H1 (cell line): ENCODE results near the gene EVA1B. TPM values are rescaled to one million over a fixed set of nuclear protein-coding genes. Genes with fewer than 3 reads are reported as not detected.

Experiments used
- CTCF ChIA-PET: fragments of 300-600 bp; sonication (Branson Sonifier 250); formaldehyde crosslinking; loops from one replicate; lab custom pipeline; 2021; ENCODE audit not compliant: partially characterized antibody; lab: Charles Lee
- POLR2A ChIA-PET: fragments of 300-600 bp; sonication (Branson Sonifier 250); formaldehyde crosslinking; loops from one replicate; lab custom pipeline; 2021; ENCODE audit warnings: inconsistent platforms; ENCODE audit not compliant: partially characterized antibody; lab: Charles Lee
- DNase-seq, 2 experiments: peaks; one replicate each; pipeline versions ENCODE4 v3.0.0 to v3.0.0-alpha.2; 2010 to 2022; ENCODE audit warnings: low spot score in 2 of 2, low read depth in 1 of 2, mixed read lengths in 1 of 2
- FAIRE-seq: peaks from 2 replicates; lab custom pipeline; 2011; peaks lifted over from hg19 to GRCh38; lab: Jason Lieb, UNC
- H2AFZ ChIP-seq: 2 replicates; pipeline ENCODE4 v1.8.1; 2012; ENCODE audit warnings: low read length, inconsistent platforms
- H2AK5ac ChIP-seq: 2 replicates; pipeline ENCODE4 v1.6.1; 2013; ENCODE audit warnings: low read depth, low read length
- H2BK120ac ChIP-seq: replicated peaks from 2 replicates; pipeline ENCODE3; 2013; ENCODE audit warnings: low read depth, low read length, inconsistent platforms
- H2BK12ac ChIP-seq: 2 replicates; pipeline ENCODE4 v1.6.1; 2013; ENCODE audit warnings: low read depth, low read length
- H2BK15ac ChIP-seq: 2 replicates; pipeline ENCODE4 v1.6.1; 2013; ENCODE audit warnings: low read length
- H2BK20ac ChIP-seq: 2 replicates; pipeline ENCODE4 v1.6.1; 2013; ENCODE audit warnings: low read length
- H2BK5ac ChIP-seq: 2 replicates; pipeline ENCODE4 v1.6.1; 2013; ENCODE audit warnings: low read depth, low read length
- H3K14ac ChIP-seq: 2 replicates; pipeline ENCODE4 v1.6.1; 2013; ENCODE audit warnings: inconsistent platforms; ENCODE audit not compliant: insufficient read length
- H3K18ac ChIP-seq: 2 replicates; pipeline ENCODE4 v1.6.1; 2013; ENCODE audit warnings: low read length; ENCODE audit errors: extremely low read depth
- H3K23ac ChIP-seq: 2 replicates; pipeline ENCODE4 v1.6.1; 2013; ENCODE audit warnings: inconsistent platforms; ENCODE audit not compliant: insufficient read length
- H3K23me2 ChIP-seq: 2 replicates; pipeline ENCODE4 v1.6.1; 2013; ENCODE audit warnings: low read depth, low read length
- H3K27ac ChIP-seq: 2 replicates; pipeline ENCODE4 v1.6.1; 2011; ENCODE audit warnings: low read depth, low read length, inconsistent platforms
- H3K27me3 ChIP-seq, 4 experiments: replicated peaks in 1 of 4; 1 replicate in 1 of 4; 2 replicates in 3 of 4; pipeline versions ENCODE4 v1.6.1 to v1.8.1; 2011 to 2013; ENCODE audit warnings: low read length in 3 of 4, mild to moderate bottlenecking in 3 of 4, inconsistent platforms in 2 of 4, mixed read lengths in 2 of 4, moderate library complexity in 1 of 4; ENCODE audit not compliant: control insufficient read depth in 3 of 4, insufficient read depth in 3 of 4; ENCODE audit errors: extremely low read depth in 1 of 4
- H3K36me3 ChIP-seq, 4 experiments: 2 replicates each; pipeline versions ENCODE4 v1.6.1 to v1.8.1; 2011 to 2013; ENCODE audit warnings: mild to moderate bottlenecking in 4 of 4, low read length in 3 of 4, moderate library complexity in 2 of 4, control low read depth in 1 of 4, inconsistent platforms in 1 of 4; ENCODE audit not compliant: insufficient read depth in 4 of 4, control insufficient read depth in 2 of 4
- H3K4ac ChIP-seq: replicated peaks from 2 replicates; pipeline ENCODE3; 2013; ENCODE audit warnings: low read length, low read depth, mixed read lengths, inconsistent platforms; ENCODE audit not compliant: insufficient read length
- H3K4me1 ChIP-seq, 4 experiments: replicated peaks in 1 of 4; 1 replicate in 1 of 4; 2 replicates in 3 of 4; pipeline versions ENCODE4 v1.6.1 to v1.8.1; 2011 to 2013; ENCODE audit warnings: low read length in 3 of 4, inconsistent platforms in 2 of 4, mixed read lengths in 1 of 4; ENCODE audit not compliant: insufficient read depth in 4 of 4, control insufficient read depth in 3 of 4
- H3K4me2 ChIP-seq, 2 experiments: 2 replicates each; pipeline versions ENCODE4 v1.6.1 to v1.8.1; 2011 to 2013; ENCODE audit warnings: low read depth in 2 of 2, low read length in 2 of 2, control low read depth in 1 of 2, inconsistent platforms in 1 of 2, mild to moderate bottlenecking in 1 of 2; ENCODE audit not compliant: insufficient read depth in 1 of 2
- H3K4me3 ChIP-seq, 4 experiments: fragments of 200-600, 300-600 bp in 1 of 4; sonication (generic), shearing (Covaris generic), sonication (Bioruptor Twin) in 1 of 4; 2 replicates each; pipeline versions ENCODE4 v1.5.1 to v1.8.1; 2011 to 2016; ENCODE audit warnings: low read length in 4 of 4, low read depth in 3 of 4, control low read depth in 2 of 4, inconsistent platforms in 2 of 4, mild to moderate bottlenecking in 2 of 4, mixed read lengths in 1 of 4, moderate library complexity in 1 of 4; ENCODE audit not compliant: insufficient read depth in 2 of 4; ENCODE audit errors: extremely low read depth in 1 of 4
- H3K56ac ChIP-seq: replicated peaks from 2 replicates; pipeline ENCODE3; 2013; ENCODE audit warnings: low read depth, mild to moderate bottlenecking, mixed read lengths, low read length, inconsistent platforms; ENCODE audit not compliant: insufficient read length
- H3K79me1 ChIP-seq: 2 replicates; pipeline ENCODE4 v1.6.1; 2013; ENCODE audit warnings: low read depth, low read length, control low read depth
- H3K79me2 ChIP-seq, 2 experiments: 2 replicates each; pipeline versions ENCODE4 v1.6.1 to v1.8.1; 2012 to 2013; ENCODE audit warnings: low read length in 2 of 2, mild to moderate bottlenecking in 2 of 2, inconsistent platforms in 1 of 2; ENCODE audit not compliant: insufficient read depth in 2 of 2, control insufficient read depth in 1 of 2
- H3K9ac ChIP-seq, 4 experiments: replicated peaks in 1 of 4; 1 replicate in 1 of 4; 2 replicates in 3 of 4; pipeline versions ENCODE4 v1.6.1 to v1.8.1; 2011 to 2013; ENCODE audit warnings: low read depth in 3 of 4, low read length in 3 of 4, control low read depth in 2 of 4, mild to moderate bottlenecking in 2 of 4, moderate library complexity in 2 of 4, inconsistent platforms in 1 of 4; ENCODE audit errors: extremely low read depth in 1 of 4
- H3K9me3 ChIP-seq, 2 experiments: 2 replicates each; pipeline versions ENCODE4 v1.6.1 to v1.8.1; 2012 to 2013; ENCODE audit warnings: mild to moderate bottlenecking in 2 of 2, moderate library complexity in 2 of 2, control low read depth in 1 of 2, inconsistent platforms in 1 of 2, low read depth in 1 of 2, low read length in 1 of 2, mixed read lengths in 1 of 2; ENCODE audit not compliant: insufficient read depth in 2 of 2
- H4K20me1 ChIP-seq, 2 experiments: replicated peaks in 1 of 2; 2 replicates each; pipeline versions ENCODE3 to v1.8.1; 2011 to 2013; ENCODE audit warnings: inconsistent platforms in 2 of 2, low read length in 2 of 2, mild to moderate bottlenecking in 1 of 2; ENCODE audit not compliant: insufficient read depth in 2 of 2, control insufficient read depth in 1 of 2
- H4K5ac ChIP-seq: 2 replicates; pipeline ENCODE4 v1.6.1; 2013; ENCODE audit warnings: low read length, low read depth, mixed read lengths, inconsistent platforms; ENCODE audit not compliant: insufficient read length
- H4K8ac ChIP-seq: 2 replicates; pipeline ENCODE4 v1.8.0; 2013; ENCODE audit warnings: mild to moderate bottlenecking, moderate library complexity, low read length, inconsistent platforms; ENCODE audit not compliant: insufficient read depth; ENCODE audit errors: extremely low read depth
- H4K91ac ChIP-seq: replicated peaks from 2 replicates; pipeline ENCODE3; 2013; ENCODE audit warnings: low read length, mixed read lengths, inconsistent platforms; ENCODE audit not compliant: insufficient read length
- CBX8 ChIP-seq: fragments of 300-800, 300-1000 bp; sonication (generic); IDR thresholded peaks from 2 replicates; pipeline ENCODE4 v1.7.1; 2016; ENCODE audit warnings: low read depth, low read length, borderline replicate concordance
- EP300 ChIP-seq, 2 experiments: IDR thresholded peaks; 1 replicate in 1 of 2; 2 replicates in 1 of 2; pipeline ENCODE4 v1.6.1; 2011 to 2012; ENCODE audit warnings: low read depth in 2 of 2, low read length in 2 of 2, mild to moderate bottlenecking in 2 of 2, borderline replicate concordance in 1 of 2, inconsistent platforms in 1 of 2, moderate library complexity in 1 of 2
- GTF2F1 ChIP-seq: IDR thresholded peaks from 2 replicates; pipeline ENCODE4 v1.6.1; 2012; ENCODE audit warnings: low read depth, low read length, improper control_type of control experiment, borderline replicate concordance
- JUND ChIP-seq: IDR thresholded peaks from 2 replicates; pipeline ENCODE4 v1.6.1; 2011; ENCODE audit warnings: mild to moderate bottlenecking, improper control_type of control experiment, low read length
- KDM1A ChIP-seq: fragments of 200-600, 300-600 bp; sonication (generic); IDR thresholded peaks from 2 replicates; pipeline ENCODE4 v1.7.1; 2016; ENCODE audit warnings: mild to moderate bottlenecking, low read length, borderline replicate concordance
- TAF1 ChIP-seq: IDR thresholded peaks from 2 replicates; pipeline ENCODE4 v1.6.1; 2011; ENCODE audit warnings: mild to moderate bottlenecking, low read depth, low read length
- WGBS, 2 experiments: shearing (Covaris generic) in 1 of 2; methylation state at CpG; one replicate each; pipeline versions ENCODE4 v1.1.6 to v1.1.7; 2013 to 2015; ENCODE audit warnings: low lambda C conversion rate in 2 of 2, mixed read lengths in 2 of 2, inconsistent platforms in 1 of 2, low coverage in 1 of 2, missing lambda C conversion rate in 1 of 2; ENCODE audit not compliant: insufficient replicate concordance in 2 of 2, insufficient coverage in 1 of 2, insufficient read length in 1 of 2; ENCODE audit errors: extremely low coverage in 1 of 2, missing lambda C conversion rate in 1 of 2; 5-methylcytosine and 5-hydroxymethylcytosine counted together
- polyA plus RNA-seq, 7 experiments: library from polyadenylated mRNA; depleted of rRNA in 3 of 7; stranded (reverse) in 5 of 7; unstranded in 2 of 7; fragments of >200 nt in 5 of 7; fragments of 200-250 nt in 2 of 7; gene quantifications; 1 replicate in 5 of 7; 2 replicates in 1 of 7; 4 replicates in 1 of 7; pipeline versions ENCODE4 v1.2.1 to v1.2.3, GENCODE V29; 2011 to 2013; ENCODE audit warnings: missing spikeins in 2 of 7, mixed read lengths in 2 of 7
- total RNA-seq: library from RNA; stranded (reverse); fragmentation: NEBNext Ultra II Directional; extraction: Animal tissue kit (Norgen Biotek cat#: 25700); gene quantifications from 2 replicates; pipeline ENCODE4 v1.2.1, GENCODE V29; 2021

EVA1B gene
- total and polyA plus RNA-seq, 2 of the 8 experiments (the other 6 are each of a cell fraction or from before 2014, with no cell fraction given): 10.0 to 19.9 TPM

DNA sequence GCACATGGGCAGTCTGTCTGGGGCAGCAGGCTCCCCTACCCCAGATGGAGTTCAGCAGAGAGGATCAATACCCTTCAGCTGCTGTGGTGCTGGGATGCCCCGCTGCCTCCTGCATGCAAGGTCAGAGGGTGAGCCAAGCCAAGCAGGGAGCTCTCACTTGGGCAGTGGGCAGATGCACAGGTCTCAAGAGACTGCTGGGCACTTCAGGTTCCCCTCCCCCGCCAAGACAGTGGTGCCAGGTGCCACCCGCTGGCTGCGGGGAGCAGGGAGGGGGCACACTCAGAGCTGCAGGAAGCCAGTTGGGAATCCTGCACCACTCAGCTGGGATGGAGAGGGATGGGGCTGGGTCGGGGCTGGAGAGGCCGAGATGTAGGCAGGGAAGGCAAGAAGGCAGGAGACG lies 15.8 kb upstream of the EVA1B start:
- peaks cover 0 to 11% (median 4%) of the 10 kb centered on the region in 4 experiments; a peak in 4 of 8 replicates for H3K36me3 ChIP-seq
- H3K23me2 ChIP-seq: no peaks in the 10 kb centered on the region
- DNase-seq: no peak
- H3K4me2 ChIP-seq: no peak overlapping the region
- H2AK5ac ChIP-seq: no peak overlapping the region
- H2BK15ac ChIP-seq: no peak overlapping the region
- ChIA-PET CTCF (interaction anchor here (0.6 to 10.0 kb wide), 4 partner anchors 13 to 57 kb away, joined by 3 to 150 read pairs (median 4); no protein-coding TSS in a partner anchor), POLR2A (interaction anchor here (1.1 to 4.3 kb wide), 3 partner anchors 14 to 21 kb away, joined by 3 to 23 read pairs (median 19); partner anchors contain the start of gene EVA1B)
- WGBS, 2 experiments: 91% methylated on average over 7 of the region's 7 CpGs; no CpG with 5 or more reads in 1 of the 2 experiments
- no peak overlapping the region for H3K4ac ChIP-seq
- no peak overlapping the region for H3K9ac ChIP-seq
- H3K23ac ChIP-seq: no peak overlapping the region
- no peak overlapping the region for H2BK120ac ChIP-seq
- no peaks in the 10 kb centered on the region; a peak in 1 of 7 replicates for H3K4me1 ChIP-seq
- no peak overlapping the region for H3K4me3 ChIP-seq
- no peaks in the 10 kb centered on the region for H3K9me3 ChIP-seq
- H3K79me1 ChIP-seq: no peaks in the 10 kb centered on the region
- H2BK5ac ChIP-seq: no peak overlapping the region
- H3K56ac ChIP-seq: no peak overlapping the region
- H2BK12ac ChIP-seq: no peak overlapping the region
- H3K18ac ChIP-seq: no peak overlapping the region
- TF ChIP-seq TAF1: no peak
- TF ChIP-seq EP300 (IDR thresholded peaks at IDR 0.05; ENCODE audit: borderline replicate concordance in 1 of 2, low read depth in 2 of 2, low read length in 2 of 2): no peak
- no peak for TF ChIP-seq KDM1A
- TF ChIP-seq CBX8: no peak
- no peak for TF ChIP-seq GTF2F1
- TF ChIP-seq JUND: no peak
- no peaks in the 10 kb centered on the region for H3K79me2 ChIP-seq
- H2BK20ac ChIP-seq: no peak overlapping the region
- H3K14ac ChIP-seq: no peak overlapping the region
- no peak overlapping the region for H4K91ac ChIP-seq
- no peaks in the 10 kb centered on the region; a peak in 3 of 7 replicates for H3K27me3 ChIP-seq
- no peak overlapping the region for H3K27ac ChIP-seq
- H4K5ac ChIP-seq: no peak overlapping the region
- no peak overlapping the region for H2AFZ ChIP-seq
- H4K20me1 ChIP-seq: peaks cover 0 to 3% of the 10 kb centered on the region in 2 experiments
- no peak for FAIRE-seq
- H4K8ac ChIP-seq: no peak overlapping the region
